ENCODE data around the gene ZBTB21. TPM values are rescaled to one million over a fixed set of nuclear protein-coding genes. Genes with fewer than 3 reads are reported as not detected.

Gene ZBTB21
- total RNA-seq, 1 experiment from 2014 or later = 18.1 TPM

- Histone ChIP-seq H3K79me2 (ENCODE audit: insufficient read depth, low read length) (no peaks in the 10 kb centered on the region), H3T11ph (ENCODE audit: low read length) (no peak overlapping the region), H2BK15ac (ENCODE audit: low read depth, low read length) (no peak overlapping the region), H4K91ac (ENCODE audit: insufficient read length, low read depth, low read length) (no peak overlapping the region), H4K20me1 (ENCODE audit: control insufficient read depth, insufficient read depth, insufficient read length) (no peaks in the 10 kb centered on the region), H3K27ac (ENCODE audit: insufficient read length, low read depth, low read length) (no peak overlapping the region), H2AK5ac (ENCODE audit: insufficient read length, low read length) (no peak overlapping the region), H2BK5ac (ENCODE audit: insufficient read length, low read length) (no peak overlapping the region), H2AFZ (ENCODE audit: low read length) (no peak overlapping the region), H3K9ac (ENCODE audit: extremely low read depth, insufficient read length, low read length) (no peak overlapping the region), H3K56ac (ENCODE audit: insufficient read length, low read depth, low read length) (no peak overlapping the region), H2BK120ac (ENCODE audit: low read depth, low read length, poor library complexity, severe bottlenecking) (no peak overlapping the region), H3K79me1 (ENCODE audit: insufficient read depth, low read depth, low read length, poor library complexity, severe bottlenecking) (no peaks in the 10 kb centered on the region), H3K9me3 (ENCODE audit: control insufficient read depth, low read depth, low read length) (no peaks in the 10 kb centered on the region), H3K23ac (ENCODE audit: insufficient read length, low read depth, low read length) (no peak overlapping the region), H3K23me2 (ENCODE audit: insufficient read length, low read depth, low read length, poor library complexity, severe bottlenecking) (peaks cover 6% of the 10 kb centered on the region), H2BK20ac (ENCODE audit: low read depth, low read length, poor library complexity, severe bottlenecking) (no peak overlapping the region), H4K5ac (ENCODE audit: insufficient read length, low read depth, low read length) (no peak overlapping the region), H3K14ac (ENCODE audit: insufficient read depth, low read length) (no peak overlapping the region), H3K4me2 (ENCODE audit: insufficient read depth, insufficient read length, low read length) (no peak overlapping the region), H3K4ac (ENCODE audit: low read depth, low read length) (no peak overlapping the region), H3K18ac (ENCODE audit: insufficient read length, low read depth, low read length) (no peak overlapping the region), H2BK12ac (ENCODE audit: insufficient read length, low read depth, low read length) (no peak overlapping the region), H3K4me1 (ENCODE audit: insufficient read depth, low read length) (no peaks in the 10 kb centered on the region), H3K27me3 (ENCODE audit: insufficient read depth, low read length) (no peaks in the 10 kb centered on the region), H4K8ac (replicated peaks; ENCODE audit: insufficient read length, low read depth, low read length) (no peak overlapping the region)
- Mint-ChIP-seq H3K27ac (no peak overlapping the region), H3K4me3 (no peak overlapping the region), H3K36me3 (ENCODE audit: insufficient read depth in 1 of 3, low read depth in 3 of 3) (peaks cover 8 to 19% (median 14%) of the 10 kb centered on the region in 3 experiments; a peak in 5 of 7 replicates), H3K9me3 (no peaks in the 10 kb centered on the region), H3K4me1 (peaks cover 3 to 11% of the 10 kb centered on the region in 2 experiments; a peak in 3 of 4 replicates), H3K27me3 (ENCODE audit: low read depth) (peaks cover 11% of the 10 kb centered on the region)
- no CpG with 5 or more reads among the region's 1 CpG for WGBS (ENCODE audit: extremely low coverage, insufficient read length, low lambda C conversion rate)
- no peak for TF ChIP-seq CTCF (conservative IDR thresholded peaks at IDR 0.05)
- DNase-seq = no peak
These were observed 3.4 kb downstream of the ZBTB21 start for GRCh38 chr21:42006765-42007164.
